Suprapubic skin (tissue), 4 donors: ENCODE data around the gene HINT1. TPM values are rescaled to one million over a fixed set of nuclear protein-coding genes. Genes with fewer than 3 reads are reported as not detected.
A peak's percentile ranks its signal among the peaks of the same experiment; 100 is the strongest.

Experiments used
- DNase-seq, 2 donors: peaks; one replicate each; pipeline ENCODE4 v3.0.0-alpha.2; 2019; ENCODE audit warnings: low spot score in 2 of 2
- H3K27ac ChIP-seq: fragments of 200-600 bp; sonication (generic); one replicate; pipeline ENCODE4 v1.5.1; 2019
- H3K27me3 ChIP-seq: fragments of 200-600 bp; sonication (generic); one replicate; pipeline ENCODE4 v1.5.1; 2019
- H3K36me3 ChIP-seq: fragments of 200-600 bp; sonication (generic); one replicate; pipeline ENCODE4 v1.5.1; 2019
- H3K4me1 ChIP-seq: fragments of 200-600 bp; sonication (generic); one replicate; pipeline ENCODE4 v1.5.1; 2019
- H3K4me3 ChIP-seq: fragments of 200-600 bp; sonication (generic); one replicate; pipeline ENCODE4 v1.5.1; 2019; ENCODE audit warnings: mild to moderate bottlenecking
- H3K9me3 ChIP-seq: fragments of 200-600 bp; sonication (generic); one replicate; pipeline ENCODE4 v1.5.1; 2019
- CTCF ChIP-seq, 2 donors: fragments of 200-600 bp in 1 of 2; fragments of 450-650 bp in 1 of 2; sonication (generic) in 1 of 2; IDR thresholded peaks; one replicate each; pipeline ENCODE4 v1.5.1; 2016 to 2019; ENCODE audit warnings: antibody characterized with exemption in 2 of 2, mild to moderate bottlenecking in 1 of 2, moderate library complexity in 1 of 2
- EP300 ChIP-seq: sonication (generic); formaldehyde crosslinking; IDR thresholded peaks from one replicate; pipeline ENCODE4 v1.6.1; 2017; ENCODE audit warnings: antibody characterized with exemption
- POLR2A ChIP-seq, 2 donors: fragments of 450-650 bp; IDR thresholded peaks; one replicate each; pipeline ENCODE4 v1.6.1; 2017; ENCODE audit warnings: antibody characterized with exemption in 2 of 2, mild to moderate bottlenecking in 2 of 2, moderate library complexity in 2 of 2
- POLR2AphosphoS5 ChIP-seq, 3 donors: sonication (generic); formaldehyde crosslinking; IDR thresholded peaks; one replicate each; pipeline ENCODE4 v1.6.1; 2017; ENCODE audit warnings: antibody characterized with exemption in 3 of 3
- WGBS: methylation state at CpG from one replicate; pipeline ENCODE4 v1.1.5; 2018; 5-methylcytosine and 5-hydroxymethylcytosine counted together
- total RNA-seq, 4 donors: library from RNA; depleted of rRNA; stranded (reverse); fragments of >200 nt; gene quantifications; one replicate each; pipeline ENCODE4 v1.1.0, GENCODE V29; 2016

HINT1 gene
- total RNA-seq, 4 donors from 2014 or later, result 150 to 239 (median 206) TPM

- TF ChIP-seq POLR2A (IDR thresholded peaks at IDR 0.05), result no peak
- TF ChIP-seq POLR2AphosphoS5 (IDR thresholded peaks at IDR 0.05), result no peak
- no peak for TF ChIP-seq CTCF (IDR thresholded peaks at IDR 0.05)
- no peak for TF ChIP-seq EP300
- no peaks in the 10 kb centered on the region for H3K9me3 ChIP-seq
- no peak overlapping the region for H3K4me3 ChIP-seq
- H3K27ac ChIP-seq, result no peak overlapping the region
- no peaks in the 10 kb centered on the region for H3K36me3 ChIP-seq
- H3K27me3 ChIP-seq, result no peaks in the 10 kb centered on the region
- DNase-seq, result no peak
- H3K4me1 ChIP-seq, result no peaks in the 10 kb centered on the region
- WGBS, result 50% methylated on average over 2 of the region's 2 CpGs
These were observed 50.3 kb downstream of the HINT1 start for GRCh38 chr5:131114754-131115153.

GRCh38 chr5:131112424-131112823 is 52.6 kb downstream of the HINT1 start:
- 82% methylated on average over 13 of the region's 13 CpGs for WGBS
- H3K27ac ChIP-seq, result no peak overlapping the region
- H3K36me3 ChIP-seq, result no peaks in the 10 kb centered on the region
- H3K4me1 ChIP-seq, result no peaks in the 10 kb centered on the region
- no peak for DNase-seq
- TF ChIP-seq POLR2AphosphoS5 (IDR thresholded peaks at IDR 0.05), result no peak
- TF ChIP-seq EP300, result no peak
- TF ChIP-seq POLR2A (IDR thresholded peaks at IDR 0.05), result no peak
- TF ChIP-seq CTCF (IDR thresholded peaks at IDR 0.05), result no peak
- H3K4me3 ChIP-seq, result no peak overlapping the region
- H3K27me3 ChIP-seq, result no peaks in the 10 kb centered on the region
- H3K9me3 ChIP-seq, result no peaks in the 10 kb centered on the region

- Histone ChIP-seq H3K9me3 (no peaks in the 10 kb centered on the region), H3K4me1 (no peaks in the 10 kb centered on the region), H3K27ac (no peak overlapping the region), H3K36me3 (no peaks in the 10 kb centered on the region), H3K27me3 (no peaks in the 10 kb centered on the region), H3K4me3 (no peak overlapping the region)
- WGBS, result 28% methylated on average over 5 of the region's 5 CpGs
- no peak for DNase-seq
- TF ChIP-seq POLR2AphosphoS5 (IDR thresholded peaks at IDR 0.05) (no peak), CTCF (IDR thresholded peaks at IDR 0.05) (no peak), EP300 (no peak), POLR2A (IDR thresholded peaks at IDR 0.05) (no peak)
These were observed 54.8 kb downstream of the HINT1 start for GRCh38 chr5:131110256-131110594.

GRCh38 chr5:131109540-131110255 is 55.4 kb downstream of the HINT1 start:
- Histone ChIP-seq H3K9me3 (no peaks in the 10 kb centered on the region), H3K27me3 (no peaks in the 10 kb centered on the region), H3K4me1 (no peaks in the 10 kb centered on the region), H3K27ac (no peak overlapping the region), H3K4me3 (no peak overlapping the region), H3K36me3 (no peaks in the 10 kb centered on the region)
- no peak for DNase-seq
- TF ChIP-seq CTCF (IDR thresholded peaks at IDR 0.05) (peak; percentile 57 to 68), POLR2A (IDR thresholded peaks at IDR 0.05) (no peak)
- 28% methylated on average over 2 of the region's 2 CpGs for WGBS

Other genes starting within 250 kb of the HINT1 start
- 10 to 100 TPM in 1 of 4 donors, 1 to 10 TPM in 3; 7.0 to 10.4 (median 8.0) TPM for gene LYRM7, start 5.7 kb upstream of the HINT1 start, total RNA-seq
- gene CDC42SE2, start 98.8 kb upstream of the HINT1 start, total RNA-seq, result 10 to 100 TPM; 32.4 to 46.6 (median 36.7) TPM